Measurements from ENCODE around the gene GMPPB. TPM values are rescaled to one million over a fixed set of nuclear protein-coding genes. Genes with fewer than 3 reads are reported as not detected.
A peak's percentile ranks its signal among the peaks of the same experiment; 100 is the strongest.
"Not testable (repeated sequence)": the region's sequence is repeated elsewhere in the genome, so short reads cannot be mapped to it uniquely, and the experiment has no call there.

GMPPB gene
- total and polyA plus RNA-seq, 12 donors = 8.7 to 48.8 (median 12.9) TPM

DNA sequence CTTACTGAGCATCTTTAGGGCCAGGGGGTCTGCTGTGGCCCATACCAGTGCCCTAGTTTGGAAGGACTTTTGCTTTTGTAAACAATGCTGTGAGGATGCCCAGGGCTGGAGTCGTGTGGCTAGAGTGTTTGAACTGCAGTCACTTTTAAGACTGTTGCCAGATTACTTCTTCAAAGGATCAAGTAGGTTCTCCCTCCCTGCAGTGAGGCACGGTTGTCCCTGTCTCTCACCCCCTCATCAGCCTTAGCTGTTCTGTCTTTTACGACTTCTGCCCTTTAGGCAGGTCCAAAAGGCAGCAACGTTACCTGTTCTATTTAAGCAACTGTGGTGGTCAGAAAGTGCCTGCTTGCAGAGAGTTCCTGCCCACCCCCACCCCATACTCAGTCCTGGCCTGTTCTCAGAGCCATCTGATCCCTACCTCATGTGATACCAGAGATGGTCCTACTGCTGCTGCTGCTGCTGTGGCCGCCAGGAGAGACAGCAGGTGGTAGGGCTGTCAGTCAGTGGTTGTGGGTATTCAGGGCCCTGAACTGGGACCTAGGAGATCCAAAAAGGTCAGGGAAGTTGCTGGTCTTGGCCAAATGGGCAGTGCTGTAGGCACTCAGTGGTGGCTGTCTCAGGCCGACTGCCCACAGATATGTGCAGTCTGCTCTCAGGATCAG, 29.2 kb downstream of the GMPPB start:
- H3K27me3 ChIP-seq; H3K9me3 ChIP-seq; DNase-seq; H3K4me3 ChIP-seq; intact Hi-C loops (cut with DNase I); ATAC-seq: not testable (repeated sequence)
- 59 to 64% methylated on average over 6 of the region's 6 CpGs for WGBS, 2 donors
- Histone ChIP-seq H3K36me3 (peaks cover 0 to 28% (median 0%) of the 10 kb centered on the region in 9 donors), H3K27ac (peak overlapping the region in 4 of 10 donors; percentile 36 to 60 (median 51)), H3K4me1 (peaks cover 0 to 59% (median 22%) of the 10 kb centered on the region in 9 donors)

GRCh38 chr3:49691481-49691880, 32.3 kb downstream of the GMPPB start:
- DNase-seq; H3K9me3 ChIP-seq; H3K27ac ChIP-seq; H3K36me3 ChIP-seq; ATAC-seq; intact Hi-C loops (cut with DNase I); H3K4me3 ChIP-seq; H3K27me3 ChIP-seq: not testable (repeated sequence)
- peaks cover 4 to 64% (median 34%) of the 10 kb centered on the region in 9 donors for H3K4me1 ChIP-seq
- WGBS, 2 donors = 82 to 83% methylated on average over 3 of the region's 3 CpGs

DNA sequence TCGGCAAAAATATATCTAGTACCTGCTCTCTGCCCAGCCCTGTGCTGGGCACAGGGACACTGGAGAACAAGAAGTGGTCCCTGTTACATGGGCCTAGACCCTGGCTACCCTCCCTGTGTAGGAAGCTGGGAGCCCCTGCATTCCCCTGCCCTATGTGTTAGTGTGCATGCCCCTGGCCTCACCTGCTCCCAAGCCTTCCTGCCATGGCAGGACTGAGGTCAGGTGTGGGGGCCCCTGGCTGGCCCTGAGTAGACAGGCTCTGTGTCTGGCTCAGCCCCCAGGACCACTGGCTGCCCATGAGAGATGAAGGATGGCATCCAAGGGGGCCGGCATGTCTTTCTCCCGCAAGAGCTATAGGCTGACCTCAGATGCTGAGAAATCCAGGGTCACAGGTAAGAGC, 32.9 kb downstream of the GMPPB start:
- WGBS, 2 donors = 93 to 96% methylated on average over 3 of the region's 3 CpGs
- ATAC-seq; H3K27ac ChIP-seq; H3K36me3 ChIP-seq; DNase-seq; H3K9me3 ChIP-seq; intact Hi-C loops (cut with DNase I): not testable (repeated sequence)
- H3K27me3 ChIP-seq = peaks cover 0 to 13% (median 0%) of the 10 kb centered on the region in 7 donors
- peak overlapping the region in 4 of 10 donors; percentile 92 to 100 (median 98) for H3K4me3 ChIP-seq
- peaks cover 4 to 60% (median 34%) of the 10 kb centered on the region in 9 donors for H3K4me1 ChIP-seq

GRCh38 chr3:49689908-49690624, 33.7 kb downstream of the GMPPB start:
- H3K9me3 ChIP-seq; H3K36me3 ChIP-seq; ATAC-seq; DNase-seq; intact Hi-C loops (cut with DNase I): not testable (repeated sequence)
- Histone ChIP-seq H3K4me1 (peaks cover 4 to 53% (median 33%) of the 10 kb centered on the region in 9 donors), H3K27me3 (peaks cover 0 to 14% (median 0%) of the 10 kb centered on the region in 7 donors), H3K27ac (peak overlapping the region; percentile 11 to 92 (median 87)), H3K4me3 (peak overlapping the region; percentile 63 to 100 (median 97))
- 7 to 8% methylated on average over 16 of the region's 16 CpGs for WGBS, 2 donors

GRCh38 chr3:49689046-49689907, 34.5 kb downstream of the GMPPB start, which contains the start of the genes MST1 and RNF123:
TSS of gene MST1 (minus strand) at chr3:49689474. CDS start at chr3:49688691, 783 bp downstream.
TSS of gene RNF123 (plus strand) at chr3:49689557. CDS start at chr3:49691166, 1,609 bp downstream.
- peaks cover 4 to 48% (median 32%) of the 10 kb centered on the region in 9 donors for H3K4me1 ChIP-seq
- peak; percentile 93 to 94 for DNase-seq
- intact Hi-C loops (cut with DNase I) = no loop called here

GRCh38 chr3:49688338-49689045, 35.3 kb downstream of the GMPPB start:
- H3K4me3 ChIP-seq = peak overlapping the region; percentile 63 to 100 (median 97)
- intact Hi-C loops (cut with DNase I); H3K9me3 ChIP-seq; DNase-seq: not testable (repeated sequence)
- peak overlapping the region in 9 of 10 donors; percentile 74 to 92 (median 87) for H3K27ac ChIP-seq
- H3K27me3 ChIP-seq = peaks cover 0 to 14% (median 0%) of the 10 kb centered on the region in 7 donors
- peaks cover 0 to 15% (median 4%) of the 10 kb centered on the region in 9 donors for H3K36me3 ChIP-seq
- ATAC-seq = peak in 4 of 8 donors; percentile 1 to 4 (median 2)
- H3K4me1 ChIP-seq = peaks cover 4 to 48% (median 32%) of the 10 kb centered on the region in 9 donors
- WGBS, 2 donors = 67 to 75% methylated on average over 7 of the region's 7 CpGs

More at GRCh38 chr3:49689046-49689907, 34.5 kb downstream of the GMPPB start, which contains the start of the genes MST1 and RNF123:
- 3% methylated on average over 63 to 64 of the region's 66 CpGs for WGBS, 2 donors
- H3K9me3 ChIP-seq = no peaks in the 10 kb centered on the region
- peaks cover 0 to 14% (median 0%) of the 10 kb centered on the region in 7 donors for H3K27me3 ChIP-seq
- peaks cover 0 to 9% (median 0%) of the 10 kb centered on the region in 9 donors for H3K36me3 ChIP-seq
- peak in 7 of 9 donors; percentile 24 to 62 (median 49) for TF ChIP-seq CTCF (IDR thresholded peaks at IDR 0.05)
- peak within 1 kb of the TSS; percentile 63 to 100 (median 97) for H3K4me3 ChIP-seq
- peak; percentile 76 to 92 (median 88) for ATAC-seq
- H3K27ac ChIP-seq = peak within 1 kb of the TSS; percentile 11 to 92 (median 87)

GRCh38 chr3:49687424-49687795, 36.3 kb downstream of the GMPPB start:
- WGBS, 2 donors = 84 to 90% methylated on average over 12 of the region's 12 CpGs
- H3K27me3 ChIP-seq = peaks cover 0 to 14% (median 0%) of the 10 kb centered on the region in 7 donors

DNA sequence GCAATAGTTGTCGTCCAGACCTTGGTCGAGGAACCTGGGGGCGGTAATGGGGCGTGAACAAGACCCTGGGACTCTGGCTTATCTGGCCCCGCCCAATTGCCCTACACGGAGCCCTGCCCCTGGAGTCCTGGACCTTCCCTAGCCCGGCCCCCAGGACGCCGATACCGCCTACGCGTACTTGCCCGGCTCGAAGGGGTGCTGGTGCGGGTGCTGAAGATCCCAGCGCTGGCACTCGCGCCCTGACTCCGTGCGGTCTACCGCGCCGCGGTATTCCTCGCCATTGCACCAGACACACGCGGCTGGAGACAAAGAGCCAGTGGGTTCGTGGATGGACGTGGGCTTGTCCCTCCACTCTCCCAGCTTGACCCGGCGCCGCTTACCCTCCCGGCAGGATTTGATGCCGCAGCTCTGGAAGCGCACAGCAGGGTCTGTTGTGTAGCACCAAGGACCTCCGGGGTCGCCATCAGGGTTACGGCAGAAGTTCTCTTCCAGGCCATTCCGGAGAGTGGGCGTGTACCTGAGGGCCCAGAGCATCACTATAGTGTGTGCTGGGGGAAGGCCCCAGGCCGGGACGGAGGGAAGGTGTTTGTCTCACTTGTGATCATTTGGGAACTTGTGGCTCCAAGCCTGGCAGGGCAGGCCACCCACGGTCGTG, 36.9 kb downstream of the GMPPB start:
- 8 to 13% methylated on average over 44 of the region's 44 CpGs for WGBS, 2 donors
- H3K36me3 ChIP-seq = peaks cover 0 to 30% (median 20%) of the 10 kb centered on the region in 9 donors
- H3K27ac ChIP-seq; H3K9me3 ChIP-seq; intact Hi-C loops (cut with DNase I): not testable (repeated sequence)
- H3K4me1 ChIP-seq = peaks cover 4 to 46% (median 32%) of the 10 kb centered on the region in 9 donors
- ATAC-seq (peak; percentile 10 to 54 (median 36)), DNase-seq (peak; percentile 40 to 47)
- peak overlapping the region; percentile 3 to 43 (median 30) for H3K4me3 ChIP-seq
- H3K27me3 ChIP-seq = peaks cover 0 to 14% (median 0%) of the 10 kb centered on the region in 7 donors

More at GRCh38 chr3:49687424-49687795, 36.3 kb downstream of the GMPPB start:
- intact Hi-C loops (cut with DNase I); H3K27ac ChIP-seq; ATAC-seq; DNase-seq; H3K9me3 ChIP-seq: not testable (repeated sequence)
- peak overlapping the region in 1 of 10 donors; percentile 27 for H3K4me3 ChIP-seq
- peaks cover 4 to 48% (median 32%) of the 10 kb centered on the region in 9 donors for H3K4me1 ChIP-seq
- H3K36me3 ChIP-seq = peaks cover 0 to 25% (median 15%) of the 10 kb centered on the region in 9 donors
